EH (cell line): ENCODE measurements around the gene DLG2.
"Not testable (repeated sequence)": the region's sequence is repeated elsewhere in the genome, so short reads cannot be mapped to it uniquely, and the experiment has no call there.

ENCODE experiments used
- DNase-seq: peaks from one replicate; pipeline ENCODE4 v3.0.0-alpha.2; 2015; ENCODE audit warnings: low read depth

The DLG2 gene

GRCh38 chr11:85316967-85317366 is 310.2 kb downstream of the DLG2 start:
- no peak for DNase-seq

- no peak for DNase-seq
These were observed 313.4 kb downstream of the DLG2 start for GRCh38 chr11:85313741-85314140.

GRCh38 chr11:85310479-85310878 is 316.7 kb downstream of the DLG2 start:
- DNase-seq: no peak

GRCh38 chr11:85307366-85307765 is 319.8 kb downstream of the DLG2 start:
- DNase-seq: no peak

GRCh38 chr11:85301895-85302678 is 325.1 kb downstream of the DLG2 start:
- DNase-seq: no peak

GRCh38 chr11:85299258-85299942 is 327.7 kb downstream of the DLG2 start:
- no peak for DNase-seq

- no peak for DNase-seq
These were observed 331.4 kb downstream of the DLG2 start for GRCh38 chr11:85295694-85296271.

- DNase-seq: no peak
These were observed 345.6 kb downstream of the DLG2 start for GRCh38 chr11:85281550-85281949.

GRCh38 chr11:85279267-85279666 is 347.9 kb downstream of the DLG2 start:
- no peak for DNase-seq

- no peak for DNase-seq
These were observed 349.5 kb downstream of the DLG2 start for GRCh38 chr11:85277693-85278092.

GRCh38 chr11:85276332-85276731 is 350.8 kb downstream of the DLG2 start:
- no peak for DNase-seq

- DNase-seq: not testable (repeated sequence)
These were observed 356.8 kb downstream of the DLG2 start for GRCh38 chr11:85270315-85270714.

GRCh38 chr11:85269109-85269508 is 358.0 kb downstream of the DLG2 start:
- no peak for DNase-seq

- no peak for DNase-seq
These were observed 360.5 kb downstream of the DLG2 start for GRCh38 chr11:85266646-85267045.

- DNase-seq: no peak
These were observed 363.8 kb downstream of the DLG2 start for GRCh38 chr11:85263328-85263727.

GRCh38 chr11:85257837-85258236 is 369.3 kb downstream of the DLG2 start:
- no peak for DNase-seq

GRCh38 chr11:85256433-85256832 is 370.7 kb downstream of the DLG2 start:
- no peak for DNase-seq

GRCh38 chr11:85249482-85249881 is 377.7 kb downstream of the DLG2 start:
- no peak for DNase-seq

GRCh38 chr11:85247797-85248196 is 379.3 kb downstream of the DLG2 start:
- no peak for DNase-seq

- DNase-seq: no peak
These were observed 388.2 kb downstream of the DLG2 start for GRCh38 chr11:85238906-85239305.

- not testable (repeated sequence) for DNase-seq
These were observed 389.1 kb downstream of the DLG2 start for GRCh38 chr11:85238038-85238437.

GRCh38 chr11:85236211-85236610 is 390.9 kb downstream of the DLG2 start:
- DNase-seq: no peak

GRCh38 chr11:85232559-85232958 is 394.6 kb downstream of the DLG2 start:
- no peak for DNase-seq
